Right atrium auricular region (tissue), 2 donors: ENCODE data around the gene CDC26. TPM values are rescaled to one million over a fixed set of nuclear protein-coding genes. Genes with fewer than 3 reads are reported as not detected.
"Not testable (repeated sequence)": the region's sequence is repeated elsewhere in the genome, so short reads cannot be mapped to it uniquely, and the experiment has no call there.

Experiments used
- DNase-seq: peaks from one replicate; pipeline ENCODE4 v3.0.0-alpha.2; 2019; ENCODE audit warnings: low spot score
- H3K27ac ChIP-seq, 2 donors: fragments of 200-600 bp; sonication (generic); 1 replicate in 1 of 2; 2 replicates in 1 of 2; pipeline ENCODE4 v1.5.1; 2016 to 2019
- H3K27me3 ChIP-seq, 2 donors: fragments of 200-600 bp; sonication (generic); one replicate each; pipeline versions ENCODE4 v1.5.1 to v1.6.0; 2017 to 2019
- H3K36me3 ChIP-seq: fragments of 200-600 bp; sonication (generic); one replicate; pipeline ENCODE4 v1.5.1; 2016
- H3K4me1 ChIP-seq, 2 donors: fragments of 200-600 bp; sonication (generic); one replicate each; pipeline versions ENCODE4 v1.5.1 to v1.6.0; 2017 to 2019
- H3K4me3 ChIP-seq, 2 donors: fragments of 200-600 bp; sonication (generic); 1 replicate in 1 of 2; 2 replicates in 1 of 2; pipeline ENCODE4 v1.5.1; 2017 to 2019; ENCODE audit warnings: mild to moderate bottlenecking in 1 of 2, moderate library complexity in 1 of 2
- H3K9me3 ChIP-seq, 2 donors: fragments of 200-600 bp; sonication (generic); one replicate each; pipeline ENCODE4 v1.5.1; 2019
- CTCF ChIP-seq, 2 donors: fragments of 200-600 bp; sonication (generic); IDR thresholded peaks; one replicate each; pipeline ENCODE4 v1.5.1; 2019; ENCODE audit warnings: antibody characterized with exemption in 2 of 2
- total RNA-seq, 2 donors: library from RNA; depleted of rRNA; stranded (reverse); fragments of >200 nt; gene quantifications; one replicate each; pipeline ENCODE4 v1.1.0, GENCODE V29; 2016

Gene CDC26
- total RNA-seq, 2 donors from 2014 or later: 31.7 to 42.6 TPM

GRCh38 chr9:113255438-113255837 is 19.9 kb downstream of the CDC26 start:
- Histone ChIP-seq H3K27me3 (no peaks in the 10 kb centered on the region), H3K4me3 (no peak overlapping the region), H3K27ac (no peak overlapping the region), H3K4me1 (no peaks in the 10 kb centered on the region), H3K36me3 (peaks cover 31% of the 10 kb centered on the region), H3K9me3 (no peaks in the 10 kb centered on the region)
- TF ChIP-seq CTCF (IDR thresholded peaks at IDR 0.05): no peak
- DNase-seq: no peak

- Histone ChIP-seq H3K4me1 (no peaks in the 10 kb centered on the region), H3K27ac (no peak overlapping the region), H3K27me3 (no peaks in the 10 kb centered on the region), H3K36me3 (peaks cover 27% of the 10 kb centered on the region), H3K9me3 (no peaks in the 10 kb centered on the region), H3K4me3 (no peak overlapping the region)
- DNase-seq: no peak
- TF ChIP-seq CTCF (IDR thresholded peaks at IDR 0.05): no peak
Measured at GRCh38 chr9:113254991-113255390, 20.4 kb downstream of the CDC26 start.

GRCh38 chr9:113250807-113251206 is 24.6 kb downstream of the CDC26 start:
- H3K36me3 ChIP-seq: no peaks in the 10 kb centered on the region
- no peak overlapping the region for H3K4me3 ChIP-seq
- H3K4me1 ChIP-seq: no peaks in the 10 kb centered on the region
- H3K9me3 ChIP-seq: no peaks in the 10 kb centered on the region
- H3K27me3 ChIP-seq: no peaks in the 10 kb centered on the region
- H3K27ac ChIP-seq: no peak overlapping the region
- DNase-seq: no peak
- TF ChIP-seq CTCF (IDR thresholded peaks at IDR 0.05): no peak

- DNase-seq, H3K4me3 ChIP-seq, H3K27me3 ChIP-seq, H3K9me3 ChIP-seq, H3K27ac ChIP-seq, H3K4me1 ChIP-seq, H3K36me3 ChIP-seq: not testable (repeated sequence)
Measured at GRCh38 chr9:113249661-113250060, 25.7 kb downstream of the CDC26 start.

GRCh38 chr9:113247640-113248039 is 27.7 kb downstream of the CDC26 start:
- no peak for TF ChIP-seq CTCF (IDR thresholded peaks at IDR 0.05)
- no peaks in the 10 kb centered on the region for H3K4me1 ChIP-seq
- no peak overlapping the region for H3K4me3 ChIP-seq
- DNase-seq: no peak
- H3K27ac ChIP-seq: no peak overlapping the region
- no peaks in the 10 kb centered on the region for H3K36me3 ChIP-seq
- no peaks in the 10 kb centered on the region for H3K27me3 ChIP-seq
- H3K9me3 ChIP-seq: no peaks in the 10 kb centered on the region

GRCh38 chr9:113246928-113247327 is 28.4 kb downstream of the CDC26 start:
- DNase-seq: no peak
- no peaks in the 10 kb centered on the region for H3K4me1 ChIP-seq
- TF ChIP-seq CTCF (IDR thresholded peaks at IDR 0.05): no peak
- no peak overlapping the region for H3K4me3 ChIP-seq
- no peaks in the 10 kb centered on the region for H3K9me3 ChIP-seq
- no peaks in the 10 kb centered on the region for H3K36me3 ChIP-seq
- H3K27me3 ChIP-seq: no peaks in the 10 kb centered on the region
- H3K27ac ChIP-seq: no peak overlapping the region
